HG03342 (cell line): ENCODE results near the gene SMG5.

Source experiments
- ATAC-seq: cut with Tn5 transposase; IDR thresholded peaks from one replicate; pipeline ENCODE4 v1.9.1; 2021; ENCODE audit warnings: mild to moderate bottlenecking, moderate library complexity; ENCODE audit not compliant: unreplicated experiment

Gene SMG5

DNA sequence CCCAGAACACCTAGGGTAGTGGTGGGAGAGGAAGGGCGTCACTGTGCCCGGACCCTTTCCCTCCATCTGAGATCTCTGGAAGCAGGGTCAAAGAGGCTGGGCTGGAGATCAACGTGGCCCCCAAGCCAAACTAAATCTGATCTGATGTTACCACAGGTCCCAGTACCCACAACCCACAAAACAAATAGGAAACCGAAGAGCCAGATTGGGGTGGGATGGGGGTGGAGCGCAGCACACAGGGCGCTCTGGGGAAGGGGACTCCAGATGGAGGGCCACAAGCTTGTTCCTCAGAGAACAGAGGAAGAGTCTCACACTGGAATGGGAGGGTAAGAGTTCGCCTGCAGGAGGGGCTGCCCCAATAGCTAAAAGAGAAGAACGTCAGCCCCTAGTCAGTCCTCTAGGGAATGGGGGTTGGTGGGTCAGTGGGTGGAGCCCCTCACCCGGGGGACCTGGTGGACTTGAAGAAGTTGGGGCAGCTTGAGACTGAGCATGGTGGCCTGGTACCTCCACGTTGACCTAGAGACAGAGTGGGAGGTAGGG, 36.3 kb downstream of the SMG5 start:
- no peak for ATAC-seq

GRCh38 chr1:156245451-156246232, 37.0 kb downstream of the SMG5 start:
- no peak for ATAC-seq

- ATAC-seq, result no peak
Measured at GRCh38 chr1:156244712-156245111, 37.9 kb downstream of the SMG5 start.

DNA sequence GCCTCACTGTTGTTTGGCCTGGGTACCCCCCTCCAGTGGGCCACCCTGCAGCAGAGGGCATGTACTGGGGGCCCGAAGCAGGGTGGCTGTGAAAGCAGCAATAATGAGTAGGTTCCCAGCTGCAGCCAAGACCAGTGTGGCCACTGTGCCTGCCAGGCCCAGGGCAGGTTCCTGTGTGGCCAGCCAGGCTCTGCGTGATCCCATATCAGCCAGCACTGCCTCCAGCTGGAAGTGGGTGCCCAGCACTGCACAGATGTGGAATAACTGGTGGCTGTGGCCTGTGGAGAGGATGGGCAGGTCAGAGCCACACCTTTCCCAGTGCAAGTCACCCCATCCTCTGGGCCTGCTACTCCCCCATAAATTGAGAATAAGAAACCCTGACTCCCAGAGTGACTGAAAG, 38.5 kb downstream of the SMG5 start:
- ATAC-seq, result no peak

GRCh38 chr1:156242738-156243137, 39.9 kb downstream of the SMG5 start:
- ATAC-seq, result no peak

- no peak for ATAC-seq
Measured at GRCh38 chr1:156241926-156242325, 40.7 kb downstream of the SMG5 start, which contains the start of gene BGLAP. TSS of gene BGLAP (plus strand) at chr1:156242184. CDS start at chr1:156242232, 48 bp downstream.

DNA sequence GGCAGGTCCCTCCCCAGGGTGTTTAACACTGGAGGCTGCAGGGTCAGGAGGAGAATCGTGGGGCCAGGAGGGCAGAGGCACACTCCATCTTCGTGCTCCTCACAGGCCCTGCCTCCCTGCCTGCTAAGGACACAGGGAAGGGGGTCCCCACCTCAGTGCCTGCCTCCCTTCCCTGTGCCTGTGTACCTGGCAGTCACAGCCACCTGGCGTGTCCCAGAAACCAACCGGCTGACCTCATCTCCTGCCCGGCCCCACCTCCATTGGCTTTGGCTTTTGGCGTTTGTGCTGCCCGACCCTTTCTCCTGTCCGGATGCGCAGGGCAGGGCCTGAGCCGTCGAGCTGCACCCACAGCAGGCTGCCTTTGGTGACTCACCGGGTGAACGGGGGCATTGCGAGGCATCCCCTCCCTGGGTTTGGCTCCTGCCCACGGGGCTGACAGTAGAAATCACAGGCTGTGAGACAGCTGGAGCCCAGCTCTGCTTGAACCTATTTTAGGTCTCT, 41.3 kb downstream of the SMG5 start:
- no peak for ATAC-seq

- no peak for ATAC-seq
Measured at GRCh38 chr1:156238248-156238647, 44.4 kb downstream of the SMG5 start.

DNA sequence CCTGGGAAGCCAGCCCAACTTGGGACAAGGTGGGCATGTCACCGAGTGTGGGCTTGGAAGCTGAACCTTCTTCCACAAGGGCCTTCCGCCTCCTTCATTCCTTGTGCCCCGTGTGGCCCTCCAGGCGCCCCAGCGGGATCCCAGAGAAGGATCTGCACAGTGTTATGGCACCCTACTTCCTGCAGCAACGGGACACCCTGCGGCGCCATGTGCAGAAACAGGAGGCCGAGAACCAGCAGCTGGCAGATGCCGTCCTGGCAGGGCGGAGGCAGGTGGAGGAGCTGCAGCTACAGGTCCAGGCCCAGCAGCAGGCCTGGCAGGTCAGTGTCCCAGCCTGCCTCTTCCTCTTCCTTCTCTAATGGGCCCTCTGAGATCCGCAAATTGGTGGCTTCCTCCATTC, 46.5 kb downstream of the SMG5 start:
- no peak for ATAC-seq

DNA sequence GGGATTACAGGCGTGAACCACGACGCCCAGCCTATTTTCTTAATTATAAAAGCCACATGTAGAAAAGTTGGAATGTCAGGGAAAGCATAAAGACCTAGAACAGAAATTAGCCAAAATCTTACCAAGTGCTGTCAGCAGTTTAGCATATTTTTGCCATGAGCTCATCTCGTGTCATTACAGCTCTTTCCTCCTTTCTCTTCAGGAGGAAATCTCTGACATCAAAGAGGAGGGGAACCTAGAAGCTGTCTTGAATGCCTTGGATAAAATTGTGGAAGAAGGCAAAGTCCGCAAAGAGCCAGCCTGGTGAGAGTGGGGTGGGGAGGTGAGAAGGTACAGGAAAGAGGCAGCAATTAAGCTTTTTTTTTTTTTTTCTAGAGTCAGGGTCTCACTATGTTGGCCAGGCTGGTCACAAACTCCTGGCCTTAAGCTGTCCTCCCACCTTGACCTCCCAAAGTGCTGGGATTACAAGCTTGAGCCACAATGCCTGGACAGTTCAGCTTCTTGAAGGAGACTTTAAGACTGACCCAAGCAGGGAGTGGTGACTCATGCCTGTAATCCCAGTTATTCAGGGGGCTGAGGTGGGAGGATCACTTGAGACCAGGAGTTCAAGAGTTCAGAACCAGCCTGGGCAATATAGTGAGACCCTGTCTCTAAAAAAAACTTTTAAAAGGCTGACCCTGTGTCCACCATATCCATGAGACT, 49.0 kb downstream of the SMG5 start:
- no peak for ATAC-seq

DNA sequence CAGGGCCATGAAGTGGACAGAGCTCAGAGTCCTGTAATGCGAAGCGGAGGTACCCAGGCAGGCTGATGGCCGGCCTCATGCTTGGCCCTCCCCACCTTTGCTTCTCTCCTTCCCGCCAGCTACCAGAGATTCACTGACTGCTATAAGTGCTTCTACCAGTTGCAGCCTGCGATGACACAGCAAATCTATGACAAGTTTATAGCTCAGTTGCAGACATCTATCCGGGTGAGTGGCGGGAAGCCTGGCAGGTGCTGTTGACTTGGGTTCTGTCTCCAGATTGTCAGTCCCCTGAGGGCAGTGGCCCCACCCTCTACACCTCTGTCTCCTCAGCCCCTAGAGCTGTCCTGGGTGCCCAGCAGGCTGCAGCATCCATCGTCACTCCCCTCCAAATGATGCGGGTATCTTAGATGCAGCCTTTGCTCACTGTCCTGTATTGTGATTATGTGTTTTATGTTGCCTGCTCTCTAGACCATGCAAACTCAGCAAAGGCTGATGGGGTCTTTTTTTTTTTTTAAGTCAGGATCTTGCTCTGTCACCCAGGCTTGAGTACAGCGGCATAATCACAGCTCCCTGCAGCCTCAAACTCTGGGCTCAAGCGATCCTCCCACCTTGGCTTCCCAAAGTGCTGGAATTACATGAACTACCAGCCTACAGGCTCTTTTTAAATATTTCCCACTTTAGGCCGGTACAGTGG, 50.3 kb downstream of the SMG5 start:
- ATAC-seq, result no peak

GRCh38 chr1:156230473-156230837, 52.2 kb downstream of the SMG5 start:
- ATAC-seq, result no peak

- no peak for ATAC-seq
Measured at GRCh38 chr1:156229809-156230472, 52.7 kb downstream of the SMG5 start.

GRCh38 chr1:156228501-156228900, 54.1 kb downstream of the SMG5 start:
- no peak for ATAC-seq

- ATAC-seq, result peak; percentile 4
Measured at GRCh38 chr1:156226782-156227181, 55.8 kb downstream of the SMG5 start.

DNA sequence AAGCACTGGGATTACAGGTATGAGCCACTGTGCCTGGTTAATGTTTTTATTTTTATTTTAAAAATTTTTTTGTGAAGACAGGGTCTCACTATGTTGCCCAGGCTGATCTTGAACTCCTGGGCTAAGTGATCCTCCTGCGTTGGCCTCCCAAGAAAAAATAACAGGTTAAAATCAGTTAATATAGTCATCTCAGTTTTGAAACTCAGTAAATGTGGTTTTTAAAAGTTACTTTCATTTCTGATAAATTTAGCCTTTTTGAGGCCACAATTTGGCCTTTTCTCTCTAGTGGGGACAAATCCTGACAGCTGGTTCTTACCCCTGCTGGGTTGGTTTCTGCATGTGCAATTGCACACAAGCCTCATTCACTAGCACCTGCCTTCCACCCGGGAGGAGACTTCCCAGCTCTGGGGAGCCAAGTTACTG, 56.5 kb downstream of the SMG5 start:
- ATAC-seq, result peak; percentile 64

DNA sequence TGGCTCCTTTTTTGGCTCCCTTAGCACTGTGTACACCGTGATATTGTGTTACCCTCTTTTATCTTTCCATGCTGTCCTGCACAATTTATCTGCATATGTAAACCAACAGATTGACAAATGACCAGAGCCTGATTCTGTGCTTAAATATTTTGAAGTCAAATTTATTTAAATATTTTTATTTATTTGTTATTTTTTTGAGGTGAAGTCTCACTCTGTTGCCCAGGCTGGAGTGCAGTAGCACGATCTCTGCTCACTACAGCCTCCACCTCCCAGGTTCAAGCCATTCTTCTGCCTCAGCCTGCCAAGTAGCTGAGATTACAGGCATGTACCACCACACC, 57.0 kb downstream of the SMG5 start:
- no peak for ATAC-seq

DNA sequence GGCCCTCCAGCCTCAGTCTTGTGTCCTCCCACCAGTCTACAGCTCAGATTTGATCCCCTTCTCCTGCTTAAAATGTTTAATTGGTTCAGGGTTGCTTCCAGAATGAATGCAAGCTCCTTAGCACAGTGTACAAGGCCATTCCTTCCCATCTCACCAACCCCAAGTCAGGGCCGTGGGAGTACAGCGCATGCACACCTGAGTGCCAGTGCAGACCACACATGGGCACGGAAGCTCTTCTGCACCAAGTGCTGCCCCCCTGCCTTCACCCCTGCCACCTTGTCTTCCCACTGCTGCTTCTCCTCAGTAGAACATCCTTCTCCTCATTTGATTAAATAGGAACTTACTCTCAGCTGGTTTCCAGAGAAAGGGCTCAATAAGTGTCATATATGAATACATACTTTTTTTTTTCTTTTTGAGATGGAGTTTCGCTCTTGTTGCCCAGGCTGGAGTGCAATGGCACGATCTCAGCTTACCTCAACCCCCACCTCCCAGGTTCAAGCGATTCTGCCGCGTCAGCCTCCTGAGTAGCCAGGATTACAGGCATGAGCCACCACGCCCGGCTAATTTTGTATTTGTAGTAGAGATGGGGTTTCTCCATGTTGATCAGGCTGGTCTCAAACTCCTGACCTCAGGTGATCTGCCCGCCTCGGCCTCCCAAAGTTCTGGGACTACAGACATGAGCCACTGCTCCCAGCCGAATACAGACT, 60.5 kb downstream of the SMG5 start:
- no peak for ATAC-seq

GRCh38 chr1:156220226-156220625, 62.4 kb downstream of the SMG5 start:
- ATAC-seq, result no peak

DNA sequence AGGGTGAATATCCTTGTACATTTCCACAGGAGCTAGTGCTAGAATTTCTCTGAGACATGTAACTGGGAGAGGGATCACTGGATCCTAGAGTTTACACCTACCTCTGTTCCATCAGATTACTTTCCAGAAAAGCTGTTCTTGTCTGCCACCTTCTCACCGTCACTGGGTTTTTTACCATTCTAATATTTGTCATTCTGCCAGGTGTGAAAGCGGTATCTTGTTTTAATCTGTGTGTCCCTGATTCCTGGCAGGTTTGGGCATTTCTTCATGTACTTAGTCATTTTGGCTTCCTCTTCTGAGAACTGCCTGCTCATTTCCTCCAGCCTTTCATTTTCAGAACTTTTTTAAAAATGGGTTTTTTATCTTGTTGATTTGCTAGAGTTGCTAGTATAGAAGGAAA, 64.8 kb downstream of the SMG5 start:
- no peak for ATAC-seq
